Measurements from ENCODE around the gene HTD2. TPM values are rescaled to one million over a fixed set of nuclear protein-coding genes. Genes with fewer than 3 reads are reported as not detected.

Gene HTD2
- total and polyA plus RNA-seq, 2 donors (not counting 3 experiments of a cell fraction or from before 2014, with no cell fraction given): 8.2 to 10.3 TPM

GRCh38 chr3:58358808-58359207, 52.5 kb downstream of the HTD2 start:
- Histone ChIP-seq H3K4me2 (ENCODE audit: insufficient read depth, low read length) (no peak overlapping the region), H2AFZ (ENCODE audit: low read depth, low read length) (no peak overlapping the region), H3K9me3 (replicated peaks; ENCODE audit: control insufficient read depth, insufficient read depth, low read length) (no peaks in the 10 kb centered on the region), H4K20me1 (replicated peaks; ENCODE audit: control insufficient read depth, extremely low read depth, insufficient read depth, low read length) (no peaks in the 10 kb centered on the region), H3K36me3 (ENCODE audit: control insufficient read depth in 2 of 2, extremely low read depth in 1 of 2, insufficient read depth in 2 of 2, low read length in 2 of 2) (no peaks in the 10 kb centered on the region), H3K27me3 (ENCODE audit: control insufficient read depth in 2 of 2, insufficient read depth in 2 of 2, low read length in 2 of 2) (no peaks in the 10 kb centered on the region), H3K27ac (ENCODE audit: insufficient read depth, low read depth, low read length) (no peak overlapping the region), H3K9me1 (replicated peaks; ENCODE audit: control insufficient read depth, extremely low read depth, insufficient read depth, low read length) (no peaks in the 10 kb centered on the region), H3K79me2 (ENCODE audit: control insufficient read depth, insufficient read depth, low read length) (no peaks in the 10 kb centered on the region), H3K9ac (replicated peaks; ENCODE audit: extremely low read depth, insufficient read depth, low read length) (no peak overlapping the region), H3K4me3 (replicated peaks in 1 of 3; ENCODE audit: insufficient read depth in 1 of 3, low read depth in 1 of 3, low read length in 3 of 3) (no peak overlapping the region), H3K4me1 (ENCODE audit: control insufficient read depth, extremely low read depth, insufficient read depth, low read length) (no peaks in the 10 kb centered on the region)
- intact Hi-C loops (cut with micrococcal nuclease): no loop called here
- FAIRE-seq (no peak), DNase-seq (ENCODE audit: low read depth, low spot score) (no peak)
- dilution Hi-C loops (cut with MboI; ENCODE audit: extremely low pct_ligation_motif_present, low sequenced_read_pairs): no loop called here
- POLR2A ChIA-PET: no interaction called here
- TF ChIP-seq FOS (IDR thresholded peaks at IDR 0.05; ENCODE audit: borderline replicate concordance, insufficient read depth, low read length): no peak
- BruUV-seq (replicated peaks): no TSS peak
- CTCF ChIA-PET: interaction anchor here (0.8 to 1.0 kb wide), 2 partner anchors 8 to 9 kb away, joined by 3 to 4 read pairs; no protein-coding TSS in a partner anchor

DNA sequence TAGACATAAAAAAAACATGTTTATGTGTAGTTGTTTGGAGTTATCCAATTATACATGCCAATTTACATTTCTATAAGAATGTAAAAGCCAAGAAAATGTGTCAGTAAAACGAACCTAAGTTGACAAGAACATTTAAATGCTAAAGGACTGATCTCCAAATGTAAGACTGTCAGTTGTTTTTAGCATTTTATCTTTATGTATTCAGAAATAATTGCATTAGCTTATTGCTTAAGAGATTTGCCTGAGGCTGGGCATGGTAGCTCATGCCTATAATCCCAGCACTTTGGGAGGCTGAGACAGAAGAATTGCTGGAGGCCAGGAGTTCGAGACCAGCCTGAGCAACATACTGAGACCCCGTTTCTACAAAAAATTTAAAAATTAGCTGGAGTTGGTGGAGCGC, 53.3 kb downstream of the HTD2 start:
- H3K9me3 ChIP-seq (replicated peaks; ENCODE audit: control insufficient read depth, insufficient read depth, low read length): no peaks in the 10 kb centered on the region
- no peaks in the 10 kb centered on the region for H3K4me1 ChIP-seq (ENCODE audit: control insufficient read depth, extremely low read depth, insufficient read depth, low read length)
- no peak for FAIRE-seq
- ChIA-PET CTCF (interaction anchor here (0.8 to 1.0 kb wide), 2 partner anchors 9 to 10 kb away, joined by 3 to 4 read pairs; no protein-coding TSS in a partner anchor), POLR2A (no interaction called here)
- H4K20me1 ChIP-seq (replicated peaks; ENCODE audit: control insufficient read depth, extremely low read depth, insufficient read depth, low read length): no peaks in the 10 kb centered on the region
- H3K9ac ChIP-seq (replicated peaks; ENCODE audit: extremely low read depth, insufficient read depth, low read length): no peak overlapping the region
- H3K79me2 ChIP-seq (ENCODE audit: control insufficient read depth, insufficient read depth, low read length): no peaks in the 10 kb centered on the region
- H3K4me3 ChIP-seq (replicated peaks in 1 of 3; ENCODE audit: insufficient read depth in 1 of 3, low read depth in 1 of 3, low read length in 3 of 3): no peak overlapping the region
- H2AFZ ChIP-seq (ENCODE audit: low read depth, low read length): no peak overlapping the region
- no peak for TF ChIP-seq MAX (IDR thresholded peaks at IDR 0.05; ENCODE audit: insufficient read depth, insufficient read length)
- no peak for TF ChIP-seq POLR2AphosphoS5 (IDR thresholded peaks at IDR 0.05; ENCODE audit: insufficient read depth, low read depth, low read length)
- TF ChIP-seq EZH2 (IDR thresholded peaks at IDR 0.05; ENCODE audit: borderline replicate concordance, low read depth, low read length, severe bottlenecking): no peak
- TF ChIP-seq POLR2A (IDR thresholded peaks at IDR 0.05; ENCODE audit: low read depth, low read length): no peak
- TF ChIP-seq MYC (IDR thresholded peaks at IDR 0.05; ENCODE audit: low read depth, low read length): no peak
- no peak for TF ChIP-seq CTCF (IDR thresholded peaks at IDR 0.05; ENCODE audit: extremely low read depth in 1 of 2, insufficient read depth in 1 of 2, low read depth in 1 of 2, low read length in 2 of 2)
- no peak for TF ChIP-seq JUN (IDR thresholded peaks at IDR 0.05; ENCODE audit: borderline replicate concordance, insufficient read depth, insufficient read length, low read depth)
- no peak for TF ChIP-seq FOS (IDR thresholded peaks at IDR 0.05; ENCODE audit: borderline replicate concordance, insufficient read depth, low read length)
- TF ChIP-seq GATA2 (IDR thresholded peaks at IDR 0.05; ENCODE audit: insufficient read depth, insufficient read length, low read depth, low read length): no peak
- H3K27me3 ChIP-seq (ENCODE audit: control insufficient read depth in 2 of 2, insufficient read depth in 2 of 2, low read length in 2 of 2): no peaks in the 10 kb centered on the region
- H3K9me1 ChIP-seq (replicated peaks; ENCODE audit: control insufficient read depth, extremely low read depth, insufficient read depth, low read length): no peaks in the 10 kb centered on the region
- no peak overlapping the region for H3K27ac ChIP-seq (ENCODE audit: insufficient read depth, low read depth, low read length)
- DNase-seq (ENCODE audit: low read depth, low spot score): no peak
- no peaks in the 10 kb centered on the region for H3K36me3 ChIP-seq (ENCODE audit: control insufficient read depth in 2 of 2, extremely low read depth in 1 of 2, insufficient read depth in 2 of 2, low read length in 2 of 2)
- intact Hi-C loops (cut with micrococcal nuclease): no loop called here
- no peak overlapping the region for H3K4me2 ChIP-seq (ENCODE audit: insufficient read depth, low read length)
- dilution Hi-C loops (cut with MboI; ENCODE audit: extremely low pct_ligation_motif_present, low sequenced_read_pairs): no loop called here
- BruUV-seq (replicated peaks): no TSS peak

All from endothelial cell of umbilical vein (primary cell).